GF-D8 (cell line): ENCODE data around the gene DUS1L.

Source experiments
- DNase-seq: peaks from one replicate; lab custom pipeline; 2025; lab: John Stamatoyannopoulos, UW

The DUS1L gene

DNA sequence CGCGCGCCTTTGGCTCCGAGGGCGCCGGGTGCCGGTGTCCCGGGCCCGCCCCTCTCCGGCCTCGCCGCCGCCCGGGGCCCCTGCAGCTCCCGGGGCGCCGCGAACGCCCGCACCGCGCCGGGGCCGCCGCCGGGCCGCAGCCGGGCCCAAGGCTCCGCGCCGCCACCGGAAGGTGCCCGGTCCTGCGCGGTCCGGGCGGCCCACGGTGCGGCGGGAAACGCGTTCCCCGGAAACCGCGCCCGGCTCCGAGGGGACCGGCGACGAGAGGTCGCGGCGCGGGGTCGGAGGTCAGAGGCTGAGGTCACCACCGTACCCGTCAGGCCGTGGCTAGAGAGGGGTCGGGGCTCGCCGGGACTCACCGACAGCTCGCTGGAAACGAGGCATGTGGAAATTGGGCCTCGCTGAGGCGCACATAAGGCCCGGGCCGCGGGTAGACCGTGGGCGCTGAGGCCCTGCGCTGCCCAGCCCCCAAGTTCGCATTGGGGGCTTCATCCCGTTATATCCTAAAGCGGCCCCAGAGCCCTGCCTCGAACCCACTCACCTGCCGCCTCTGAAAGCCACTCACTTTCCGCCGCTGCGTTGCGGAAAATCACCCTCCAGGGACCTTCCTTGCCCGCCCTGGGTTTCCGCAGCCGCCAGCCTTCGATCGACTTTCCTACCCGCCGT lies at the start of gene DUS1L:
Gene DUS1L (minus strand): TSS at position 167 of the 666 bp plus-strand sequence. CDS start 745 bp downstream, outside the sequence.
- DNase-seq: peak; percentile 10

DNA sequence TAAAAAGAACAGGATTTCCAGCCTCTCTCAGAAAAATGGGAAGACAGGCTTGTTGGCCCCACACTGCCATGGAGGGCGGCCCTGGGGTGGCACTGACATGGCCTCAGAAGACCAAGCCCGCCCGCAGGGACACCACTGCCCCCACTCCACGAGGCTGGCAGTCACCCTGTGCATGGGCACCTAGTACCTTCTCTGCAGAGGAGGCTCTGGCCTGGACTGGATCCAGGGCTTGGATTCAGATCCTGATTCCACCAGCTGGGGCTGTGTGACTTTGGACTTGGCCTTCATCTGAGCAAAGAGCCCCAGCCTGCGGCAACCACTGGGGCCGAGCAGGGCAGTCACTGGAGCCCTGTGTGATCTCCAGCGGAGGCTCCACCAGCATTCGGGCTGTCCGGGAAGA lies 49.3 kb upstream of the DUS1L start:
- DNase-seq: no peak

DNA sequence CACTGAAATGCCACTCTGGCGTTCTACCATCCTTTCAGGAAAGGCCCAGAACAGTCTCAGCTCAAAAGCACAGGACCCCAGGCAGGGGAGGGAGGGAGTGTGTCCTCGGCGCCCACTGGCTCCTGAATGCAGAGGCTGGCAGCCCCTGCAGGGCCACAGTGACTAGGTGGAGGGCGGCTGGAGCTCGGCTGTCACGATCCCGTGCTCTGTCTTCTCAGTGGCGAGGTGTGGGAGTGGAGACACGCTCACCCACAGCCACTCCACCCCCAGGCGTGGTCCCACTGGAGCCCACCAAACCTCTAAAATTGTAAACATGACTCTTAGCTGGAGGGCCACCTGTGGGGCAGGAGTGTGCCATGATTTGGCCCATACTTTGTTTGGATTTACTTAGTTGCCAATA lies 48.8 kb upstream of the DUS1L start:
- DNase-seq: no peak

DNA sequence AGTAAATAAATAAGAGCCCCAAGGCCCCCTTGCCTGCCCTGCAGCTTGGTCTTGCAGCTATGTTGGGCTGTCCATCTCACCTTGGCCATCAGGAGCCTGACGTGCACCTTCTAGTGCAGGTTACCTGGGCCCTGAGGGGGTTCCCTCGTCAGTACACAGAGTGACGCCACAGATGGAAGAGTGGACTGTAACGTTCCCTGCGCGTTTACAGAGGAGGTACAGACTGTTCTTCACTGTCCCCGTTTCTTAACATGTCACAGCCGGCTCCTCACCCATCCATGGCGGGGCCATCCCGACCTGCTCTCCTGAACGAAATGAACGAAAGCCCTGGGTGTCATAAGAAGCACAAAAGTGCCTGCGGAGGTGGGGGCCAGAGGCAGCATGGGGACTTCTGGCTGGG lies 48.3 kb upstream of the DUS1L start:
- no peak for DNase-seq

DNA sequence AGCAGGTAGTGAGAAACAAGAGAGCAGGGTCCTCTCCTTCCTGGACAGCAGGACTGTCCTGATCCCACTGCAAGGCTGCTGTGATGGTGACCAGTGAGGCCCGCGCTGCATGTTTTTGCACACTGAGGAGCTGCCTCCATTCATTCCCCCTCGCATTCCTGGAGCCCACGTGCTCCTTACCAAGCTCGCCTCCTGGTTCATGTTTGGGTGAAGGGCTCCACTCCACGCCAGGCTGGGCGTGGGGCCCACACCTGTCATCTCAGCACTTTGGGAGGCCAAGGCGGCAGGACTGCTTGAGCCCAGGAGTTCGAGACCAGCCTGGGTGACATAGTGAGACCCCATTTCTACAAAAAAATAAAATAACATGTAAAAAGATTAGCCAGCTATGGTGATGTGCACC lies 47.8 kb upstream of the DUS1L start:
- DNase-seq: no peak

DNA sequence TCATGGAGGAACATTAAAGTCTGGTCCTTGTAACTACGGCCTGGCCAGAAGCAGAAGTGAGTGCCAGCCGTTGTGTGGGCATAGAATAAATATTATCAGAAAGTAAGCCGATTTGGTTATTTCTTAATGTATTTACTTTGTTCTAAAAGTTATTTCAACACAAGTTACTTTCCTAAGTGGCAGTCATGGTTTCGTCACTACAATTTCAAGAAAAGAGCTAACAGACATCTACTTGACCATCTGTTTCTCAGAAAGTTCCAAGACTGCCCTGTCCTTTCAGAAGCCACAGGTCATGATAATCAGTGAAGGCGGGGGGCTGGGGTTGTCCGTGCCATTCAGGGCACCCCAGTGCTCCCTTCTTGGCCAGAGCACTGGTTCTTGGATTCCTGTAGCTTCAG lies 47.3 kb upstream of the DUS1L start:
- DNase-seq: no peak

DNA sequence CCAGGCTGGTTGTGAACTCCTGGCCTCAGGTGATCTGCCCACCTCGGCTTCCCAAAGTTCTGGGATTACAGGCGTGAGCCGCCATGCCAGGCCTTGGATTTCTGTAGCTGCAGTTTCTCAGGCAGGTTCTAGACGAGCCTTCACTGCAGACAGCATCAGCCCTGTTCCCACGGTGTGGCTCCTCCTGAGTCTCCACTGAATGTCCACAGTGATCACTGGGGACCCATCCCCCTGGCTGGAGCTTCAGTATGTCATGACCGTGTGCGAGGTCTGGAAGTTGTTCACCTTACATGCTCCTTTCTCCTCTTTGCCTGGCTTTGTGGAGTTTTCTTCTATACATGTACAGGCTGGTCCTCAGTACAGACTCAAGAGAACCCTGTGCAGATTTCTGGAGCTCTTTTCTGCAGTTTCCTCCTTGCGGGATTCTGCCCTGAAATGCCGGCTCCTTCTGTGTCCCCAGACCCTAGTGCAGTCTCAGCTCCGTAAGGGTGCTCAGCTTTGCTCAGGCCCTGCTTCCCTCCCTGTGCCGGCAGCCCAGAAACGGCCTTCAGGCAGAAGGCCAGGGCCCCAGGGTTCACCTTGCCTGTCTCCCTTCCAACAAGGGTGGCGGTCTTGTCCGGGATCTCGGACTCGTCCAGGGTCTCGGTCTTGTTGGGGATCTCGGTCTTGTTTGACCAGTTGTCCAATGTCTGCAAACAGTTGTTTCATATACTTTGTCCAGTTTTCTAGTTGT lies 46.7 kb upstream of the DUS1L start:
- no peak for DNase-seq

DNA sequence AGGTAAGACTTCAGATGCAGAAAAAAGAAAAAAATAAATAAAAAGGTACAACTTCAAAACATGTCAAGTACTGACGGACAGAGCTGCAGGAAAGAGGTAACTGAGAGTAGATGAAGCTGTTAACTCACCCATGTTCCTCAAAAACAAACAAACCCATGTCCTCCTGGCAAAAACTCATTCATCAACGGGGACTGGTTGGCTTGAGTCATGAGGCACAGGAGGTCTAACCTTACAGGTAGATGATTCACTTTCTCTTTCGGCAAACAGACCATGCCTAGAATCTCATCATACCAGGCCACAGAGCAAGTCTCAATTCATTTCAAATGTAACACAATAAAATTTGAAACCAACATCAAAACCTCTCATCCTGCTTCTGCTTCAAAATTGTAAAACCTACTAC lies 44.7 kb upstream of the DUS1L start:
- DNase-seq: no peak

DNA sequence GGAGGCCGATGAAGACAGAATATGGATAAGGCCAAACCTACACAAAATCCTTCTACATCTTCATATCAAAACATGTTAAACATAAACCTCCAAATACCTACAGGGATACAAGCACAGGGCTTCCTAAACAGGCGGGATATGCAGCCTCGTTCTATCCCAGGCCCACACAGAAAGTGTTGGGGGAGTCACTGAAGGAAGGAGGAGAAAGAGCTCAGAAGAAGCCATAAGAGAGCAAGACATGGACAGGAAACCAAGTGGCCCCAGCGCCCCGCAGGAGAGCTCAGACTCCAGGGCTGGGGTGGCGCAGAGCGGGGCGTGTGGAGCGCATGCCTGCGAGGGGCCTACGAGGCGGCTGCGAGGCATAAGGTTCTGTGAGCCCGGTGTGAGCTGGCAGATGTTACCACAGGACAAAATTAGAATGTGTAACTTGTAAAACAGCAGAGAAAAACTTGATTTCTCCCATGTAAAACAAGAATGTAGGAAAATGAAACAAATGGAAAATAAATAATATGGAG lies 43.4 kb upstream of the DUS1L start:
- DNase-seq: no peak

DNA sequence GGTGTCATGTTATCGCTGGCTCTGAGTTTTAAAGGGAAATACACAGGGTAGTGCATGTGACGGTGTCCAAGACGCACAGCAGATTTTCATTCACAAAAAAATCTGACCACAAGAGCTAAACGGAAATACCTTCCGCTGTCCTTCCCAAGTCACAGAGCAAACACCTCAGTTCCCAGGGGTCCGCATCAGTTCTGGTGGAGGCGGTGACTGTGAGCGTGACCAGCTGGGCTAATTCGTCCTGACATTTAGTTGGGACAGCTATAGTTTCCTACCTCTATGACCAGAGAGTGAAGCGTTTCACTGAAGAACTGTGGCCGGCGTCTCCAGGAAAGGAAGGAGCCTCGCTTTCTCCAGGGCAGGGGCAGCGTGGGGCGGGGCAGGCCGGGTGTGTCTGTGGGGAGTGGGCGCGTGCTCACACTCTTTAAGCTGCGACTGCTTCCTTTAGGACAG lies 42.9 kb upstream of the DUS1L start:
- no peak for DNase-seq

DNA sequence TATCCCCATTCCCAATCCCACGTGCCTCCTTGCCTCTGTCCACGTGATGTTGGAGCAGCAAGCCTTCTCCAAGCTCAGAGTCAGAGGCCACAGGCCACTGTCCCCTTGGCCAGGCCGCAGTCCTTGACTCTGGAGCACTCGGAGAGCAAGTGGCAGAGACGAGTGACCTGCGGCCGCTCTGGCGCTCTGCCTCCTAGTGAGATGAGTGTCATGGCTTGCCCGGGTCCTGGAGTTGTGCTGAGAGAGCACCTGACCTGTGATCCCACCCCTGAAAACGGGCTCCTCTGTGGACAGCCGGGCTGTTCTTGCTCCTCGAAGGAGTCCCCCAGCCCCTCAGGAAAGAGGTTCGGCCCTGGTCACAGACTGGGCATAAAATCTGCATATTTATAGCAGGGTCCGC lies 42.4 kb upstream of the DUS1L start:
- DNase-seq: no peak

DNA sequence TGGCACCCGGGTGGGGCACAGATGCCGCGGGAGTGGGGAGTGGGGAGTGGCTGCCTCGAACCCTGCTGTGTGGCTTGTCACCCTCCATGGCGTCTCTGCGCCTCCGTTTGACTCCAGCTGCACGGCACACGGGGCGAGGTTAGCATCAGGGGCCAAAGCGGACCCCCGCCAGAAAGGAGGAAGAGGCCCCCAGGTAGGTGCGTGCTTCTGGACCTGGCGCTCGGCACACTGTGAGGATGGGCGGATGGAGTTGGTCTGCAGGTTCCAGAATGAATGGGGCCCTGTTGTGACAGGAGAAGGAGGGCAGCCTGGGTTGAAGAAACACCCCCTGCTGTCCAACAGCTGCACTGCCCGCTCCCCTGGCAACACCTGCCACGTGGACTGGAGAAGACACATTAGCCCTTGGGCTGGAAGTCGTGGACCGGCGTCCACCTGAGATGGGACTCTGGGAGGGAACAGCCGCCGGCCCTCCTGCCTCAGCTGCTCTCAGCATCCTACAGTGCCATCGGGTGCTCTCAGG lies 41.8 kb upstream of the DUS1L start:
- DNase-seq: no peak

DNA sequence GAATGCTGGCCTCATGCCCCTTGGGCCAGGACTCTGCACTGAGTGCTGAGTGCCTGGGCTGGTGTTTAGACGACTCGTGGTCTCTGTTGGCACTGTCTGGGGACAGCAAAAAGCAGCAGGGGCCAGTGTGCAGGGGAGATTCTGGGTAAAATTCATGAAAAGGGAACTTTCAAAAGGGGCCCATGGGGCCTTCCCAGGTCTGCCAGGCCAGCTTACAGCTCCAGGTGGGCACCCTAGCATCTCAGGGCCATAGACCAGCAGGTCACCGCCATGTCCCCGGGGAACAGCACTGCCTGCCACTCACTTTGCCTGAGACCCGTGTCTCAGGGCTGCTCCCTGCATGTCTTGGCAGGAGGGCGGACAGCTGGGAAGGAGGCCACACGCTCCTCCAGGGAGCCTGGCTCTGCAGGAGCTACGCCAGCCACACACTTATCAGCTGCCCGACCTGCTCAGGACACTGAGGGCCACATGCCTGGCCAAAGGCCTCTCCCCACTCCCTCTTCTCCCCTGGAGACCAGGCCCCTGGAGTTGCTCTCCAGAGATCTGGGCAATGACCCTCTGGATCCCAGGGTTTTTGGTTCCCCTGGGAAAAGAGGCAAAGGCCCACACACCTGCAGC lies 41.2 kb upstream of the DUS1L start:
- DNase-seq: no peak

DNA sequence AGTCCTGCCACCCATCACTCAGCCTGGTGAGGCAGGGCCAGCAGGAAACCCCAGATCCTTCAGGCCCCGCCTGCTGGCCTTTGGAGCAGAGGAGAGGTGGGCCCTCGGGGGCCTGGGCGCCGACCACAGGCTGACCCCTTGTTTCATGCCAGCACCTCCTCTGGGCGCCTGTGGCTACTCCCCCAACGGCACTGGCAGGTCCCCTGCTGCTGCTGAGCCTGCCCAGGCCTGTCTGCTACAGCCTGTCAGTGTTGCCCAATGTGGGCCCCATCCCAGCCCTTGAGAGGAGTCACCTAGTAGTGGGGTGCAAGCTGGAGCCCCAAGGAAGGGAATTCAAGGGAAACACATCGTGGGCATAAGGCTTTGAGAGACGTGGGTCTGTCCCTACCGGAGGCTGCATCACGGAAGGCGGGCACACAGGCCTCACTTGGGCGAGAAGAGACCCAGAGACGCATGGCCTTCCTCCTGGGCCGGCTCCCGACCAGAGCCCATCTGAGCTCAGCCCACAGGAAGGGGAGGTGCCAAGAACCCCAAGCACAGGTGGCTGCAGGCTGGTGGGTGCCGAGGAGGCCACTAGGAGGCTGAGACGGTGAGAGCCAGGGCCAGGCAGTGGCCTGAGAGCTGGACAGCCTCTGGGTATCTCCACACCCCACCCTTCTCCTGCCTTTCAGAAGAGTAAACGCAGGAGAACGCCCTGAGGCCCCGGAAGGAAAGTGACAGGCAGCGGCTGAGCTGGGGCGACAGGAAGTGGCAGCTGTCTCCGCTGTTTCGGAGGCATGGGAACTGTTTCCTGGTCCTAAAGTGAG lies 40.5 kb upstream of the DUS1L start:
- peak; percentile 75 for DNase-seq

DNA sequence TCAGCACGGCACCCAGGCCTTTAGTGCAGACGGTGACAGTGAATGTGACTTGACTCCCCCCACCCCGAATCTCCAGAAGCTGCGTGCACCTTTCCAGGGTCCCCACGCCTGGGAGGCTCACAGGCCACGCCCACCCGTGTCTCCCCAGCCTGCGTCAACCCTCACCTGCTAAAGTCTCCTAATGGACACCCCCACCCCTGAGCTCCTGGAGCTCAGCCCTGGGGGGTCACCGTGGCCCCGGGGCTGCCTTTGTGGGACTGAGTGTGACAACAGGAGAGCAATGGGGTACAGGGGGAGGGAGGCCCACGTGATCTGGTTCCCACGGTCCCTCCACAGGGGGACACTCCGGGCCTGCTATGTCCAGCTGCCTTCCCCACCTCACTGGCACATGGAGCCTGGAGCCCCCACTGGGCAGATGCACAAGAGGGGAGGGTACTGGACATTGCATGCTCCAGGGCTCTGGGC lies 39.8 kb upstream of the DUS1L start:
- DNase-seq: no peak

DNA sequence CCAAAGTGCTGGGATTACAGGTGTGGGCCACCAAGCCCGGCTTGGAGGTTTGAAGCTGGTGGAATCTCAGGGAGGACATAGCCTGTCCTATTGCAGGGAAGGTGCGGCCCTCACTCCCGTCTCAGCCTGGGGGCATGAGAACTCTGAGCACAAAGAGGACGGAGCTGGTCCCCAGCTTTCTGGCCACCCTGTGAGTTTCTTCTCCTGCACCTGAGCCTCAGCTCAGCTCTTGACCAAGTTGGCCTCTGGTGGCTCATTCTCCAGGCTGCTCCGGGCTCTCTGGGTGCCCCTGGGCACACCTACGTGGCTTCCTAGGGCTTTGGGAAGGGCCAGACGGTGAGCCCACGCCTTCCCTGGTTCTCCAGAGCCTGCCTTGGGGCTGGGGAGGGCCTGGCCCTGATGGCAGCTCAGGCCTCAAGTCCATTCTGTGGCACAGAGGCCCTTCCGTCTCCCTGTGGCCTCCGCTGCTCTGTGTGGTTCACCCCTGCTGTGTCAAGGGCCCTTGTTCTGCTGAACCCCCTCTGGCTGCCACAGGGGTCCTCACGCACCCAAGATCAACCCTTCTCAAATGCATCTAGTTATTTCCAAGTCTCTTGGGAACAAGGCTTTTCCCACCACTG lies 39.3 kb upstream of the DUS1L start:
- no peak for DNase-seq

DNA sequence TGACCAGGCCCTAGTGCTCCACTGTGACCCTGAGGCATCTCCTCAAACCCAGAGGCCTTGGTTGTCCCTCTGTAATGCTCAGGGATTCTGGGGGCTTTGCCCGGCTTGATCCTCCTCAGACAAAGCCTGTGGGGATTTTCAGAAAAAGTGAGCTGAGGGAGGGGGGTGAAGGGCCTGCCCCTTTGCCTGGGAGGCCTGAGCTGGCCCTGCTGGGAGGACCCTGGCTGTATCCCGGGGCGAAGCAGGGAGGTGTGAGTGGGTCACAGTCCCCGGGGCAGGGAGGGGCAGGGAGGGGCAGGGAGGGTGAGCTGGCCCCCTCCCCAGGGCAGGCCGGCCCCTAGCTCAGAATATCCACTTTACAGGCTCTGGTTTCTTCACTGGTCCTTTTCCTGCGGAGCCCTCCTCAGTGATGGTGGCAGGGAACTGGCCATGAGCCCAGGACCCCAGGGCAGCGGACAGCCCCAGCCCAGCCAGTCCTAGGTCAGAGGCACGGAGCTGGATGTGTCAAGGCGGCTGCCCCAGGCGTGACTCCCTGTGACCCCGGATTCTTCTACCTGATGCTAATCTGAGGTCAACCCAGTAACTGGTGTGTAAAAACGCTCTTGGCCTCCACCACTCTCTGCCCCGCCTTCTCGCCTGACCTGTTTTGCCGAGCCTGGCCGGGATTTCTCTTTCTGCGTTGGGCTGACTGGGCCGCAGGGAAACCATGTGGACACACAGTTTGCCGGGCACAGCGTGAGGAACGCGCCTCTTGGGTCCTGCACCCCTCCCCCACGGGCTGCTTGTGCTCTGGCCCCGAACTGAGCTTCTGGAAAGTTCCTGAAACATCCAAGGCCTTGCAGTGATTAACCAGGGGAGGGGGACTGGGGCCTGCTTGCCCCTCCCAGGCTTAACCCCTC lies 38.2 kb upstream of the DUS1L start:
- DNase-seq: no peak

DNA sequence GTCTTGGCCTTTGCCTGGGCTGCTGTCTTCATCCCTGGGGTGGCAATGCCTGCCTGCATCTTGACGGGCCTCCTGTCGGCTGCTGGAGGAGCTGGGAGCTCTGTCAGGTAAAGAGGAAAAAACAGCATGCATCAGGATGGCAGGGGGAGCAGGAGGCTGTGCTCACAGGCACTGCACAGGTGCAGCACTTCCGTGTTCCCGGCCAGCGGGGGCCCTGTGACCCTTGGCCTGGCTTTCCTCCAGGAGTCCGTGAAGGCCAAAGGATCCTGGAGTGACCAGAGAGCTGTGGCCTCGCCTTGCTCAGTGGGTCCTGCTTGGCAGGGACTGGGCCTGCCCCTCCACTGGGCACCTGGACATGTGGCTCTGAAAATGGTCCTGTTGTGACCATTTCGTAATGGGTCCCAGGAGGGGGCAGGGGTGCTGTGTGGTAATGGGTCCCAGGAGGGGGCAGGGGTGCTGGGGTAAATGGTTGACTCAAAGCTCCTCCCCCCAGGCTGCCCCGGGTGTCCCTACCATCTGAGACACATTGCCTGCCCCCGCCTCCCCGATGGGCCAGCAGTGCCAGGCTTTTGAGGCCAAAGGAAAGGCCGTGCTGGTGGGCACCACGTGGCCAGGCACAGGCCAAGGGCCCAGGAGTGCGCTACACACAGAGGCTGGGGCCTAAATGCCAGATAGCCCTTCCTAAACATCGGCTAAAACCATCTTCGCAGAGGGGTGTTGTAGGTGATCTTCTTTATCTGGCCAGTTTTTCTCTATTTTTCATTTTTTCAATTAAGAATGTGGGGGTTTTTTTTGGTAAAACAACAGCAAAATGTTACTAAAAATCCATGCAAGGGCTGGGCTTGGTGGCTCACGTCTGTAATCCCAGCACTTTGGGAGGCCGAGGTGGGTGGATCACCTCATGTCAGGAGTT lies 36.4 kb upstream of the DUS1L start:
- no peak for DNase-seq

DNA sequence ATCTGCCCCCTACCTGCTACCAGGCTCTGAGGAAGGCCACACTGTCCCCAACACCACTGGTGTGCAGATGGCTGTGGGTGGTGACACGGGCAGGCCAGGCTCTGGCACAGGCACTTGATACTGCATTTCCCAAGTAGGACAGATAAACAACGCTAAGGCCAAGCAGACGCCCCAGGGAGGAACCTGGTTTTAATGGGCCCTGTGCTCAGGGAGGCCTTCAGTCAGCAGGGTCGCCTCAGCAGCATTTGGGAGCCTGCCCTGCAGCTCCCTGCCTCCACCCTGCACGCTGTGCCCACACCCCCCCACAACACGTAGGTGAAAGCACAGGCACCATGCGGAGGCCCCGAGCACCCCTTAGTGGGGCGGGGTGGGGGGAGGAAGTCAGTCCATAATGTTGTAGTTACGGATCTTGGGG lies 35.7 kb upstream of the DUS1L start:
- no peak for DNase-seq
